GM18873 (cell line): ENCODE data around the gene PDXDC1.
"Not testable (repeated sequence)": the region's sequence is repeated elsewhere in the genome, so short reads cannot be mapped to it uniquely, and the experiment has no call there.

Source experiments
- ATAC-seq: cut with Tn5 transposase; IDR thresholded peaks from one replicate; pipeline ENCODE4 v1.9.1; 2021; ENCODE audit warnings: mild to moderate bottlenecking, moderate library complexity, moderate number of reproducible peaks; ENCODE audit not compliant: unreplicated experiment, low FRiP score

The PDXDC1 gene

GRCh38 chr16:15146264-15146662, 171.4 kb downstream of the PDXDC1 start:
- not testable (repeated sequence) for ATAC-seq

GRCh38 chr16:15148831-15149230, 174.0 kb downstream of the PDXDC1 start:
- not testable (repeated sequence) for ATAC-seq

DNA sequence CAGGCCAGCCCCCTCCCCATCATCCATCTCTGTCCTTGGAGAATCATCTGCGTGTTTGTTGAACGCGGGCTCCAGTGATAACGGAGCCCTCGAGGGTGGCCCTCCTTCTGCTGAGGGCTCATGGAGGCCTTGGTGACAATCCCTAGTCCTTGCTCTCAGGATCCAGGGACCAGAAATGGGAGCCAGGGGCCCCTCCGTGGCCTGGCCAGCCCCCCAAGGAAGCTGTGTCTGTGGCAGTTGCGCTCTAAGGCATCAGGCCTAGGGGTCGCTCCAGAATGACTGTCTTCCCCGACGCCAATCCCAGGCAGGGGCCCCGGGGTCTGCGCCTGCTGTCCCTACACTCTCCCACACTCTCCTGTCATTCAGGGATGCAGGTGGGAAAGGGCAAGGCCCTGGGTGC, 174.4 kb downstream of the PDXDC1 start:
- not testable (repeated sequence) for ATAC-seq

DNA sequence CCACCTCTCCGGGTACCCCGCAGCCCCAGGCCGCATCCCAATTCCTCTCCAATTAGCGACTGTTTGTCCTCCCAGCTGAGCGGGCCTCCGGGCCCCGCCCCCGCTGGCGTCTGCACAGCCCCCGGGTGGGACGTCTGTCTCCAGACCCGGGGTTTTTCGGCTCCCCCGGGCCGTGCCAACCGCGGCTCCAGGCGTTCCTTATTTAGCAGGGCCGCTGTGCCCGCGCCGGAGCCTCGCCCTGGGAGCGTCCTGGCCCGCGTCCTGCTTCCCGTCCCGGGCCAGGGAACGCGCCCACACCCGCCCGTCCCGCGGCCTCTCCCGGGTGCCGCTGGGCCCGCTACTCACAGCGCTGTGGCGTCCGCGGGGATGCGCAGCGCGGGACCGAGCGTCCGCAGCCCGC, 179.2 kb downstream of the PDXDC1 start:
- ATAC-seq, result not testable (repeated sequence)

GRCh38 chr16:15154650-15155562, 180.1 kb downstream of the PDXDC1 start:
- not testable (repeated sequence) for ATAC-seq

GRCh38 chr16:15157644-15158043, 182.8 kb downstream of the PDXDC1 start:
- ATAC-seq, result not testable (repeated sequence)

- not testable (repeated sequence) for ATAC-seq
These were observed 184.8 kb downstream of the PDXDC1 start for GRCh38 chr16:15159671-15160070.

DNA sequence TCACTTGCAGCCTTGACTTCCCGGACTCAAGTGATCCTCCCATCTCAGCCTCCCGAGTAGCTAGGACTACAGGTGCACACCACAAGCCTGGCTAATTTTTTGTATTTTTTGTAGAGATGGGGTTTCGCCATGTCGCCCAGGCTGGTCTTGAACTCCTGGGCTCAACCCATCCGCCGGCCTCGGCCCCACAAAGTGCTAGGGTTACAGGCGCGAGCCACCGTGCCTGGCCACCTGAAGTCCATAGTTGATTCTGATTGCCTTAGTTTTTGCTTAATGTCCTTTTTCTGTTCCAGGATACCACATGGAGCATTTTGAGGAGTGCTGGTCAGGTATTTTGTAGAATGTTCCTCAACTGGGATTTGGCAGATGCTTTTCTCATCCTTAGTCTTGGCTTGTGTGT, 185.7 kb downstream of the PDXDC1 start:
- not testable (repeated sequence) for ATAC-seq

DNA sequence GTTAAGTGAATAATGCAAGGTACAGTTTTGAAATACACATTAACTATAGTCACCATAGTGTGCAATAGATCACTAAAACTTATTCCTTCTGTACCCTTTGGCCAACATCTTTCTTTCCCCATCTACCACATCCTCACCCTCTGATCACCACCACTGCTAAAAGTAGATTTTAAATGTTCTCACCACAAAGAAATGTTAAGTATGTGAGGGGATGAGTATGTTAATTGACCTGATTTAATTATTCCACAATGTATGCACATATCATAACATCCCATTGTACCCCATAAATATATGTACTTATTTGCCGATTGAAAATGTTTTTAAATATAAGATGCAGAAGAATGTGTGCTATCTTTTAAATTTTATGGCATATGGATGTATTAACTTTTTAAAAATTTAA, 188.2 kb downstream of the PDXDC1 start:
- not testable (repeated sequence) for ATAC-seq

- not testable (repeated sequence) for ATAC-seq
These were observed 191.4 kb downstream of the PDXDC1 start for GRCh38 chr16:15166177-15166576.

DNA sequence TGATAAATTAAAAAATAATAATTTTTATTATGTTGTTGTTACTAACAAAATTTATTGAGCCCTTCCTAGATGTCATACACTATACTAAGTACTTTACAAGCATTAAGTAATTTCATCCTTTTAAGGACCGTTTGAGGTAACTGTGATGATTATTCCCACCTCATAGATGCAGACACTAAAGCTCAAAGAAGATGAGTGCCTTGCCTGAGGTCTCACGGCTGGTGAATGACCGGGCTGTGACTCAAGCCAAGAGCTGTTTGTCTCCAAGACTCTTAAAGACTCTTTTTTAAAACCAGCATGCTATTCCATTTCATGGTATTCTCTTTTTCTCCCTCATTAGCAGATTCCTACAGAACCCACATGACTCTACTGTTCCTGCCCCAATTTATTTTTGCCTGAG, 193.5 kb downstream of the PDXDC1 start:
- ATAC-seq, result not testable (repeated sequence)

- not testable (repeated sequence) for ATAC-seq
These were observed 194.3 kb downstream of the PDXDC1 start for GRCh38 chr16:15168953-15169652.

DNA sequence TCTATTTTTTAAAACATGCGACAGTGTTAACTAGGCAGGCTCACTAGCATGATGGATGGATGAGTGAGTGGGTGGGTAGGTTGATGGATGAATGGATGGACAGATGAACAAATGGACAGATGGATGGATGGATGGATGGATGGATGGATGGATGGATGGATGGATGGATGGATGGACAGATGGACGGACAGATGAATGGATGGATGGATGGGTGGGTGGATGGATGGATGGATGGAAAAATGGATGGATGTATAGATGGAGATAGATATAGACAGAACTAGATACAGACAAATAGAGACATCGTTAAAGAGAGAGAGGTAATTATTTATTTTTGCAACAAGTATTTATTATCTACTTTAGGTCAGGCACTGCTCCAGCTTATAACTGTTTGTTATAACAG, 205.1 kb downstream of the PDXDC1 start:
- ATAC-seq, result not testable (repeated sequence)

GRCh38 chr16:15180946-15181345, 206.1 kb downstream of the PDXDC1 start:
- not testable (repeated sequence) for ATAC-seq

DNA sequence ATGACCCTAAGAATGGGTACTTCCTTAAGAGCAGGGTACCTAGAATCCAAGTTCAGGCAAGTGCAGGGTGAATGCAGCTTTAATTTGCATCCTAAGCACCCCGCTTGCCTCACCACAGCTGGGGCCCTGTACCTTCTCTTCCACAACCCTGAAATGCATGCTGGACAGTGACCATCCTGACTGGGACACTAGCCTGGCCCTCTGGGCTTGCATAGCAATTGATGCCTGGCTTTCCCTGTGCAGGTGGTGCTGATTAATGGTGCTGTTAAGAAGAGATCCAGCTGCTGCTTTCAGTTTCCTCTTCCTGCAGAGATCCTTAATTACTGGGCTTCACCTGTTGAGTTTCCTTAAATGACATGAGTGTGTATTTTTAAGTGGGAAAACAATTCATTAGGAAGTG, 209.2 kb downstream of the PDXDC1 start:
- ATAC-seq, result not testable (repeated sequence)
